IMR-90 (cell line): Measurements from ENCODE around the gene IL13. TPM values are rescaled to one million over a fixed set of nuclear protein-coding genes. Genes with fewer than 3 reads are reported as not detected.
A peak's percentile ranks its signal among the peaks of the same experiment; 100 is the strongest.

ENCODE experiments used
- ATAC-seq: fragments of 200-7000 bp; cut with Tn5 transposase; 2 replicates; pipeline ENCODE4 v1.9.1; 2020; ENCODE audit warnings: low read depth, mild to moderate bottlenecking, moderate library complexity
- BruUV-seq: library from RNA; stranded (reverse); fragments of 400-500 nt; replicated peaks from 2 replicates; lab custom pipeline; 2021; lab: Mats Ljungman, UMichigan
- CTCF ChIA-PET: fragments of 300-600 bp; formaldehyde crosslinking; extraction: SDS; loops from one replicate; lab custom pipeline; 2021; ENCODE audit warnings: antibody characterized with exemption; lab: Yijun Ruan, JAX
- POLR2A ChIA-PET: fragments of 300-600 bp; sonication (Branson Sonifier 250); formaldehyde crosslinking; loops from one replicate; lab custom pipeline; 2022; ENCODE audit warnings: antibody characterized with exemption; ENCODE audit not compliant: unreplicated experiment; lab: Charles Lee
- DNase-seq: peaks from one replicate; pipeline ENCODE4 v3.0.0; 2013
- H2AFZ ChIP-seq: replicated peaks from 2 replicates; pipeline ENCODE3; 2013; ENCODE audit warnings: low read length, mild to moderate bottlenecking; ENCODE audit not compliant: poor library complexity
- H2AK5ac ChIP-seq: 2 replicates; pipeline ENCODE4 v1.6.1; 2013; ENCODE audit warnings: low read depth, low read length, inconsistent platforms
- H2AK9ac ChIP-seq: replicated peaks from 2 replicates; pipeline ENCODE3; 2013; ENCODE audit warnings: mild to moderate bottlenecking, low read depth, low read length, moderate library complexity; ENCODE audit not compliant: poor library complexity
- H2BK120ac ChIP-seq: 2 replicates; pipeline ENCODE4 v1.6.1; 2013; ENCODE audit warnings: low read depth, low read length, inconsistent platforms
- H2BK15ac ChIP-seq: 3 replicates; pipeline ENCODE4 v1.6.1; 2013; ENCODE audit warnings: low read depth, low read length, inconsistent platforms
- H2BK20ac ChIP-seq: 2 replicates; pipeline ENCODE4 v1.6.1; 2013; ENCODE audit warnings: low read depth, mild to moderate bottlenecking, inconsistent platforms, low read length, moderate library complexity
- H2BK5ac ChIP-seq: 2 replicates; pipeline ENCODE4 v1.6.1; 2013; ENCODE audit warnings: mild to moderate bottlenecking, low read depth, low read length, inconsistent platforms; ENCODE audit not compliant: poor library complexity, severe bottlenecking
- H3K14ac ChIP-seq: replicated peaks from 2 replicates; pipeline ENCODE4 v1.6.1; 2013; ENCODE audit warnings: low read depth, low read length, inconsistent platforms
- H3K18ac ChIP-seq: 2 replicates; pipeline ENCODE4 v1.6.1; 2013; ENCODE audit warnings: low read depth, low read length, control low read depth
- H3K23ac ChIP-seq: 2 replicates; pipeline ENCODE4 v1.6.1; 2013; ENCODE audit warnings: low read depth, low read length, inconsistent platforms
- H3K27ac ChIP-seq: 2 replicates; pipeline ENCODE4 v1.5.1; 2013; ENCODE audit warnings: mild to moderate bottlenecking, control low read depth, low read length; ENCODE audit not compliant: insufficient read depth
- H3K27me3 ChIP-seq: 2 replicates; pipeline ENCODE4 v1.6.1; 2013; ENCODE audit warnings: low read length; ENCODE audit not compliant: control insufficient read depth, insufficient read depth
- H3K36me3 ChIP-seq: 2 replicates; pipeline ENCODE4 v1.6.1; 2013; ENCODE audit warnings: low read length, mixed read lengths; ENCODE audit not compliant: control insufficient read depth, insufficient read depth
- H3K4ac ChIP-seq: 2 replicates; pipeline ENCODE4 v1.6.1; 2013; ENCODE audit warnings: low read depth, low read length, inconsistent platforms
- H3K4me1 ChIP-seq: 2 replicates; pipeline ENCODE4 v1.6.1; 2013; ENCODE audit warnings: low read length, mixed read lengths; ENCODE audit not compliant: control insufficient read depth, insufficient read depth
- H3K4me2 ChIP-seq: 2 replicates; pipeline ENCODE4 v1.6.1; 2013; ENCODE audit warnings: low read depth, mild to moderate bottlenecking, control low read depth, low read length, moderate library complexity
- H3K4me3 ChIP-seq: 2 replicates; pipeline ENCODE4 v1.5.1; 2013; ENCODE audit warnings: low read depth, mild to moderate bottlenecking, control low read depth, low read length, moderate library complexity; ENCODE audit not compliant: insufficient read depth
- H3K56ac ChIP-seq: 2 replicates; pipeline ENCODE4 v1.6.1; 2013; ENCODE audit warnings: low read length, inconsistent platforms; ENCODE audit not compliant: insufficient read depth; ENCODE audit errors: extremely low read depth
- H3K79me1 ChIP-seq, 2 experiments: 2 replicates each; pipeline ENCODE4 v1.6.1; 2013; ENCODE audit warnings: low read length in 2 of 2, inconsistent platforms in 1 of 2, low read depth in 1 of 2
- H3K9ac ChIP-seq: 2 replicates; pipeline ENCODE4 v1.6.1; 2013; ENCODE audit warnings: low read depth, low read length, control low read depth
- H3K9me1 ChIP-seq: 2 replicates; pipeline ENCODE4 v1.6.1; 2013; ENCODE audit warnings: low read length, inconsistent platforms; ENCODE audit not compliant: insufficient read depth
- H3K9me3 ChIP-seq: 2 replicates; pipeline ENCODE4 v1.6.1; 2013; ENCODE audit warnings: low read length; ENCODE audit not compliant: control insufficient read depth, insufficient read depth
- H4K20me1 ChIP-seq: 2 replicates; pipeline ENCODE4 v1.6.1; 2013; ENCODE audit warnings: low read length, inconsistent platforms; ENCODE audit not compliant: insufficient read depth
- H4K5ac ChIP-seq: 2 replicates; pipeline ENCODE4 v1.6.1; 2013; ENCODE audit warnings: mild to moderate bottlenecking, low read depth, low read length, control low read depth
- H4K8ac ChIP-seq, 2 experiments: 2 replicates each; pipeline ENCODE4 v1.6.1; 2013; ENCODE audit warnings: low read depth in 2 of 2, low read length in 2 of 2, control low read depth in 1 of 2, inconsistent platforms in 1 of 2
- H4K91ac ChIP-seq: 2 replicates; pipeline ENCODE4 v1.6.1; 2013; ENCODE audit warnings: low read depth, low read length, inconsistent platforms; ENCODE audit not compliant: insufficient read depth
- CEBPB ChIP-seq: IDR thresholded peaks from 2 replicates; pipeline ENCODE4 v1.6.1; 2012; ENCODE audit warnings: low read depth, low read length, improper control_type of control experiment
- CHD1 ChIP-seq: IDR thresholded peaks from 2 replicates; pipeline ENCODE4 v1.6.1; 2012; ENCODE audit warnings: low read depth, low read length, improper control_type of control experiment
- FOS ChIP-seq: fragments of 150-350 bp; IDR thresholded peaks from 2 replicates; pipeline ENCODE4 v1.6.1; 2016; ENCODE audit warnings: low read depth, low read length
- WGBS, 2 experiments: methylation state at CpG; one replicate each; pipeline versions ENCODE4 v1.1.5 to v1.1.7; 2013; ENCODE audit warnings: missing lambda C conversion rate in 2 of 2; ENCODE audit not compliant: insufficient read length in 1 of 2; ENCODE audit errors: extremely low coverage in 2 of 2; 5-methylcytosine and 5-hydroxymethylcytosine counted together
- dilution Hi-C: fragments of 300-500 bp; cut with HindIII; formaldehyde crosslinking; loops from one replicate; pipeline ENCODE4 v1.14.3; 2018; ENCODE audit warnings: low sequenced_read_pairs; ENCODE audit not compliant: unreplicated experiment
- in situ Hi-C: fragments of 300-500 bp; cut with MboI; formaldehyde crosslinking; loops from 3 replicates; pipeline ENCODE4 v1.14.3; 2019; ENCODE audit warnings: low sequenced_read_pairs, inconsistent platforms, mixed read lengths
- intact Hi-C: fragments of 100-400 bp; cut with micrococcal nuclease; formaldehyde crosslinking; loops from 2 replicates; pipeline ENCODE4 v1.10.0; 2022
- polyA plus RNA-seq, 3 experiments: library from polyadenylated mRNA; depleted of rRNA; stranded (reverse); fragments of >200 nt; gene quantifications; 2 replicates each; pipeline ENCODE4 v1.2.3, GENCODE V29; 2012; ENCODE audit warnings: low replicate concordance in 1 of 3
- total RNA-seq: library from RNA; depleted of rRNA; stranded (reverse); fragments of >200 nt; gene quantifications from 2 replicates; pipeline ENCODE4 v1.2.3, GENCODE V29; 2012
- TF ChIP-seq, protein P1 (sequence below): conservative IDR thresholded peaks from 2 replicates; pipeline ENCODE4 v1.5.1; 2012; ENCODE audit warnings: mild to moderate bottlenecking, low read depth, low read length, improper control_type of control experiment

IL13 gene
- total and polyA plus RNA-seq, 2 of the 4 experiments (the other 2 are of a cell fraction), result not detected

GRCh38 chr5:132666310-132667123 is 8.5 kb downstream of the IL13 start:
- Histone ChIP-seq H3K4ac (no peak overlapping the region), H3K18ac (no peak overlapping the region), H2BK5ac (no peak overlapping the region), H3K23ac (no peak overlapping the region), H3K4me2 (no peak overlapping the region), H4K5ac (no peak overlapping the region), H2BK20ac (no peak overlapping the region), H2AK5ac (no peak overlapping the region), H4K20me1 (no peaks in the 10 kb centered on the region), H3K9ac (no peak overlapping the region), H3K36me3 (no peaks in the 10 kb centered on the region), H3K27ac (no peak overlapping the region), H3K9me3 (no peaks in the 10 kb centered on the region), H3K14ac (no peak overlapping the region), H2AFZ (peak overlapping the region; percentile 5), H2AK9ac (no peak overlapping the region), H4K8ac (no peak overlapping the region), H3K4me1 (peaks cover 3% of the 10 kb centered on the region; the same call in 1 of the 2 replicates), H3K27me3 (no peaks in the 10 kb centered on the region), H2BK120ac (no peak overlapping the region), H3K9me1 (no peaks in the 10 kb centered on the region), H3K79me1 (no peaks in the 10 kb centered on the region), H3K56ac (no peak overlapping the region), H2BK15ac (no peak overlapping the region), H4K91ac (no peak overlapping the region), H3K4me3 (no peak overlapping the region)
- WGBS, 2 experiments, result 100% methylated on average over 6 of the region's 16 CpGs; no CpG with 5 or more reads in 1 of the 2 experiments
- CTCF ChIA-PET, result no interaction called here
- no peak for ATAC-seq
- intact Hi-C loops, result no loop called here
- no TSS peak for BruUV-seq
- POLR2A ChIA-PET, result no interaction called here
- dilution Hi-C loops, result no loop called here
- in situ Hi-C loops, result no loop called here
- TF ChIP-seq FOS (no peak), CHD1 (no peak), CEBPB (no peak)
- TF ChIP-seq, protein P1, sequence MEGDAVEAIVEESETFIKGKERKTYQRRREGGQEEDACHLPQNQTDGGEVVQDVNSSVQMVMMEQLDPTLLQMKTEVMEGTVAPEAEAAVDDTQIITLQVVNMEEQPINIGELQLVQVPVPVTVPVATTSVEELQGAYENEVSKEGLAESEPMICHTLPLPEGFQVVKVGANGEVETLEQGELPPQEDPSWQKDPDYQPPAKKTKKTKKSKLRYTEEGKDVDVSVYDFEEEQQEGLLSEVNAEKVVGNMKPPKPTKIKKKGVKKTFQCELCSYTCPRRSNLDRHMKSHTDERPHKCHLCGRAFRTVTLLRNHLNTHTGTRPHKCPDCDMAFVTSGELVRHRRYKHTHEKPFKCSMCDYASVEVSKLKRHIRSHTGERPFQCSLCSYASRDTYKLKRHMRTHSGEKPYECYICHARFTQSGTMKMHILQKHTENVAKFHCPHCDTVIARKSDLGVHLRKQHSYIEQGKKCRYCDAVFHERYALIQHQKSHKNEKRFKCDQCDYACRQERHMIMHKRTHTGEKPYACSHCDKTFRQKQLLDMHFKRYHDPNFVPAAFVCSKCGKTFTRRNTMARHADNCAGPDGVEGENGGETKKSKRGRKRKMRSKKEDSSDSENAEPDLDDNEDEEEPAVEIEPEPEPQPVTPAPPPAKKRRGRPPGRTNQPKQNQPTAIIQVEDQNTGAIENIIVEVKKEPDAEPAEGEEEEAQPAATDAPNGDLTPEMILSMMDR, result no peak
- DNase-seq, result no peak
